HAP-1 (cell line): ENCODE measurements around the gene SDK1.
"Not testable (repeated sequence)": the region's sequence is repeated elsewhere in the genome, so short reads cannot be mapped to it uniquely, and the experiment has no call there.

Source experiments
- DNase-seq, 2 experiments: peaks; one replicate each; pipeline ENCODE4 v3.0.0-alpha.2; 2016 to 2020; ENCODE audit warnings: low spot score in 2 of 2
- H3K27me3 ChIP-seq: fragments of 250-450 bp; sonication (Bioruptor Pico); 2 replicates; pipeline ENCODE4 v1.5.1; 2020; ENCODE audit warnings: low read depth, mild to moderate bottlenecking, moderate library complexity
- H3K36me3 ChIP-seq: fragments of 250-450 bp; sonication (Bioruptor Pico); replicated peaks from 2 replicates; pipeline ENCODE4 v1.5.1; 2020; ENCODE audit warnings: mild to moderate bottlenecking
- H3K4me1 ChIP-seq: fragments of 250-450 bp; sonication (Bioruptor Pico); 2 replicates; pipeline ENCODE4 v1.5.1; 2020; ENCODE audit warnings: mild to moderate bottlenecking
- H3K4me3 ChIP-seq: fragments of 250-450 bp; sonication (Bioruptor Pico); 2 replicates; pipeline ENCODE4 v1.5.1; 2020; ENCODE audit warnings: mild to moderate bottlenecking, moderate library complexity
- H3K9me3 ChIP-seq: fragments of 250-450 bp; sonication (Bioruptor Pico); 2 replicates; pipeline ENCODE4 v1.5.1; 2020; ENCODE audit warnings: mild to moderate bottlenecking, moderate library complexity
- in situ Hi-C: fragments of 300-500 bp; cut with MboI; formaldehyde crosslinking; loops from 3 replicates; pipeline ENCODE4 v1.14.3; 2020; ENCODE audit warnings: low sequenced_read_pairs, inconsistent platforms, mixed read lengths

SDK1 gene

GRCh38 chr7:4093483-4093882, 792.4 kb downstream of the SDK1 start:
- Histone ChIP-seq H3K36me3 (no peaks in the 10 kb centered on the region), H3K27me3 (no peaks in the 10 kb centered on the region), H3K4me3 (no peak overlapping the region), H3K9me3 (no peaks in the 10 kb centered on the region; the same call in 1 of the 2 replicates), H3K4me1 (no peaks in the 10 kb centered on the region)
- DNase-seq, result no peak
- in situ Hi-C loops, result no loop called here

GRCh38 chr7:4094158-4094557, 793.1 kb downstream of the SDK1 start:
- H3K4me3 ChIP-seq, H3K27me3 ChIP-seq, H3K9me3 ChIP-seq, in situ Hi-C loops, H3K36me3 ChIP-seq, DNase-seq, H3K4me1 ChIP-seq: not testable (repeated sequence)

DNA sequence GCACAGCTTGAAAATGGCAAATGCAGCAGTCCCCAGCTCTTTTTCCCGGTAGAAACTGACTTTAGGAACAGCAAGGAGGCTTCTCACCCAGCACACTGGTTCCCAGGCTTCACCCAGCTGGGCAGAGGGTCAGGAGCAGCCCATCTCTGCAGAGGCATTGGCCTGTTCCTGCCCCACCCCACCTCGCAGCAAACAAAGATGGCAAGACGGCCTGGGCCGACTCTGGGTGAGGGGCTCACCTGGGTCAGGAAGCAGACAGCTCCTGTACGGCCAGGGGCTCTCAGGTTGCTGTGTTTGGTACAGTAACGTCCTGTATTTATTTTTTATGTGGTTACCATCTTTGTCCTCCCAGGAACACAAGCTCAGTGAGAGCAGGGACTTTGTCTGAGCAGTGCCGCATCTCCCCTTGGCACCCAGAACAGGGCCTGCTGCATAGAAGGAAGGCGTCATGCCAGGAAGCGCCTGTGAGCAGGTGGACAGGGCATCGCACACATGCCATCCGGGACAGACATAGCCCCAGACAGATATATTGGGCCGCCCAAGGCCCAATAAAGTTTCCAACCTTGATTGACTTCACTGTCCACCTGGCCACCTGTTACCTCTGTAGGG, 796.1 kb downstream of the SDK1 start:
- no peak for DNase-seq
- Histone ChIP-seq H3K27me3 (no peaks in the 10 kb centered on the region), H3K36me3 (no peaks in the 10 kb centered on the region), H3K9me3 (no peaks in the 10 kb centered on the region; the same call in 1 of the 2 replicates), H3K4me3 (no peak overlapping the region), H3K4me1 (no peaks in the 10 kb centered on the region)
- in situ Hi-C loops, result no loop called here

GRCh38 chr7:4098169-4098568, 797.1 kb downstream of the SDK1 start:
- Histone ChIP-seq H3K9me3 (no peaks in the 10 kb centered on the region; the same call in 1 of the 2 replicates), H3K27me3 (no peaks in the 10 kb centered on the region), H3K4me3 (no peak overlapping the region), H3K4me1 (no peaks in the 10 kb centered on the region), H3K36me3 (no peaks in the 10 kb centered on the region)
- in situ Hi-C loops, result no loop called here
- no peak for DNase-seq

GRCh38 chr7:4099651-4100050, 798.6 kb downstream of the SDK1 start:
- no peaks in the 10 kb centered on the region; the same call in 1 of the 2 replicates for H3K9me3 ChIP-seq
- no peaks in the 10 kb centered on the region for H3K4me1 ChIP-seq
- no peak for DNase-seq
- in situ Hi-C loops, result no loop called here
- H3K27me3 ChIP-seq, result no peaks in the 10 kb centered on the region
- no peak overlapping the region for H3K4me3 ChIP-seq
- H3K36me3 ChIP-seq, result no peaks in the 10 kb centered on the region

DNA sequence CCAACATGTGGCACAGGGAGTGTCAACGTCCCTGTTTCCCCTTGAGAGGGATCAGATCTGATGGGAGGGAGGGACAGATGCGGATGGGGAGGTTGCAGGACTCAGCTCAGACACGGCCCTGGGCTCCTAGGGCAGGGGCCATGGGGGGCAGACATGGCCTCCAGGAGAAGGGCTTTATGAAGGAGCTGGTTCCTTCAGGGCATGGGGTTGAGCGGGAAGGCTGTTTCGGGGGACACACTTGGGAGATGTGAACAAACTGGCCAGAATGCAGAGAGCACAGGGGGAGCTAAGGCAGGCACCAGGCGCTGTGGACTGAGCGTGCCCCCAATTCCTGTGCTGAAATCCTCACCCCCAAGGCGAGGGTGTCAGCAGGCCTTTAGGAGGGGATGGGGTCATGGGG, 799.1 kb downstream of the SDK1 start:
- no peaks in the 10 kb centered on the region for H3K4me1 ChIP-seq
- in situ Hi-C loops, result no loop called here
- H3K27me3 ChIP-seq, result no peaks in the 10 kb centered on the region
- H3K36me3 ChIP-seq, result no peaks in the 10 kb centered on the region
- DNase-seq, result no peak
- no peak overlapping the region for H3K4me3 ChIP-seq
- no peaks in the 10 kb centered on the region for H3K9me3 ChIP-seq

DNA sequence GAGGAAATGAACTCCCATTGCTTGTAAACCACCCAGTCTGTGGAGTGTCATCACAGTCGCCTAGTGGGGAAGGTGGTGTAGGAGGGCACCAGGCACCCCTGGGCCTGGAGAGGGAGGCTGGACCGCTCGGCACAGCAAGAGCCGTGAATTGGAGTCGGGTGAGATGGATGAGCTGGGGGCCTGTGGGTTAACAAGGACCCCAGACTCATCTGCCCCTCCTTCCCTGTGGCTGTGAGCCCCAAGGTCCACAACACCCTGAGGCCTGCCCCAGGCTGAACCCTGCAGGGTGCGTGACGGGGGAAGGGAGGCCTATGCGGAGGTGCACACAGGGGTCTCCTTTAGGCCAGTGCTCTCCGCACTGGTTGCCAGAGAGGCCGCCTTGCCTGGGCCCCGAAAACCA, 799.6 kb downstream of the SDK1 start:
- no peaks in the 10 kb centered on the region for H3K9me3 ChIP-seq
- H3K4me1 ChIP-seq, result no peaks in the 10 kb centered on the region
- H3K27me3 ChIP-seq, result no peaks in the 10 kb centered on the region
- H3K36me3 ChIP-seq, result no peaks in the 10 kb centered on the region
- in situ Hi-C loops, result no loop called here
- DNase-seq, result no peak
- H3K4me3 ChIP-seq, result no peak overlapping the region

DNA sequence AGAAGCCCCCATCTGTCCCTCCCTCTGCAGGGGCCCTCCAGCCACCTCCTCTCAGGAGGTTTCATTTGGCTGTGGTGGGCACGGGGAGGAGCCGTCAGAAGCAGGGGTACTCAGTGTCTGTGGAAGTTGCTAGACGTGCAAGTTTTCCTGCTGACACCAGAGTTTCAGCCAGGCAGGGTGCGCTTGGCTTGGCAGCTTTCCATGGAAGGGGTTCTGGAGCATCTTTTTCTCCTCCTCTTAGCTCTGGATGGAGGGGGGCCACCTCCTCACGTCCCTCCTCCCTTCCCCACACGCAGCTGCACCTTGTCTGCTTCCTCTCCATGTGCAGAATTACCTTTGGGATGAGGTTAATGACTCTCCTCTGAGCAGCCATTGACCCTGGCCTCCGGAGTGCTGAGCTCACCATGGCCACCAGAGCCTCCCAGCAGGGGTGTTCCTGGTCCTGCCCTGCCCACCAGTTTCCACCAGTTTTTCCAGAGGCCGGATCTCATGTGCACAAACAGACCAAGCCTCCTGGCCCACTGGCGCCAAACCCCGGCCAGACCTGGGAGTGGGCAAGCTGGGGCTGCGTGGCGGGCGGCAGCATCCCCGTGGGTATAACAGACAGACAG, 801.3 kb downstream of the SDK1 start:
- H3K27me3 ChIP-seq, result no peaks in the 10 kb centered on the region

DNA sequence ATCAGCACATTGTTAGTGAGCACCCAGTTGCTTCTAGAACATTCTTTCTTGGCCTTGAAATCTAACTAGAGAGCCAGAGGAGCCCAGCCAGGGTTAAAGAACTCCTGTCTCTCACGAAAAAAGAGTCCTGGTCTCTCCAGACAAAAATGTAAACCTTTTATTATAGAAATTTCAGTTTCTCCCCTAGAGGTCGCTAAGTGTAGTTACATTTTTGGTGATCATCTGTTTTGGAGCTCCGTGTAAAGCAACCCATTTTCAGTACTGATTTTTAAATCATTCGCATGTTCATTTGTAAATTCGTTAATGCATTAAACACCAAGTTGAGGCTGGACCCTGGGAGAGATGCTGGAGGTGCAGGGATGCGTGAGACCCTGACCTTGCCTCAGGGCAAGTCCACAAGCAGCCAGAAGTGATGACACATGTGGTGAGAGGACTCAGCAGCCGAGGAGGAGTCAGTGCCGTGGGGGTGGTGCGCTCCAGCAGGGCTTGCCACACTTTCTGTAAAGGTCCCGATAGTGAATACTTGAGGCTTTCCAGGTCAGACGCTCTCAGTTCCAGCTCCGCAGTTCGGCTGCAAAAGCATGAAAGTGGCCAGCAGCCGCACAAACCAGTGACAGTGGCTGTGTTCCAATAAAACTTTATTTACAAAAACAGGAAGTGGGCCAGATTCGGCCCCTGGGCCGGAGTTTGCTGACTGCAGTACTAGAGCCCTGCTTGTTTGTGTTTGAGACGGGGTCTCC, 802.5 kb downstream of the SDK1 start:
- no peak for DNase-seq
- Histone ChIP-seq H3K4me1 (no peaks in the 10 kb centered on the region), H3K36me3 (no peaks in the 10 kb centered on the region), H3K9me3 (no peaks in the 10 kb centered on the region), H3K4me3 (no peak overlapping the region), H3K27me3 (no peaks in the 10 kb centered on the region)
- in situ Hi-C loops, result no loop called here

More for the DNA sequence above, 801.3 kb downstream of the SDK1 start:
- no peaks in the 10 kb centered on the region for H3K9me3 ChIP-seq
- no peaks in the 10 kb centered on the region for H3K4me1 ChIP-seq
- in situ Hi-C loops, result no loop called here
- DNase-seq, result no peak
- no peaks in the 10 kb centered on the region for H3K36me3 ChIP-seq
- H3K4me3 ChIP-seq, result no peak overlapping the region

DNA sequence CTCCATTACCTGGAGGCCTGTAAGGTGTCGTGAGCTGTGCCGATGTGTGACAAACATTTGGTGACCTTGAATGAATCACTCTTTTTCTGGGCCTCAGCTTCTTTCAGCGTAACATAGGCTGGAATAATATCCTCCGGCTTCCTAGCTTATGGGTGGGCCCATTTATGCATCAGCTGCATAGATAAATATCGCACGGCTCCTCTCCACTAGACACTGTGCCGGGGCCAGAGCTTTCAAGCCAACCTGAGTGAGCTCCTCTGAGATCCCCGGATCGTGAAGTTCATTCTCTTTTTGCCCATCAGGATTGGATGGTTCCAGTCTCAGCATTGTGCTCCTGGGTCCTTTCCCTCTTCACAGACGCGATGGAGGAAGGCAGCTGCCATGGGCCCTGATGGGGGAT, 806.8 kb downstream of the SDK1 start:
- H3K4me1 ChIP-seq, result no peaks in the 10 kb centered on the region
- in situ Hi-C loops, result no loop called here
- no peaks in the 10 kb centered on the region for H3K36me3 ChIP-seq
- H3K9me3 ChIP-seq, result no peaks in the 10 kb centered on the region
- DNase-seq, result no peak
- no peak overlapping the region for H3K4me3 ChIP-seq
- no peaks in the 10 kb centered on the region for H3K27me3 ChIP-seq

DNA sequence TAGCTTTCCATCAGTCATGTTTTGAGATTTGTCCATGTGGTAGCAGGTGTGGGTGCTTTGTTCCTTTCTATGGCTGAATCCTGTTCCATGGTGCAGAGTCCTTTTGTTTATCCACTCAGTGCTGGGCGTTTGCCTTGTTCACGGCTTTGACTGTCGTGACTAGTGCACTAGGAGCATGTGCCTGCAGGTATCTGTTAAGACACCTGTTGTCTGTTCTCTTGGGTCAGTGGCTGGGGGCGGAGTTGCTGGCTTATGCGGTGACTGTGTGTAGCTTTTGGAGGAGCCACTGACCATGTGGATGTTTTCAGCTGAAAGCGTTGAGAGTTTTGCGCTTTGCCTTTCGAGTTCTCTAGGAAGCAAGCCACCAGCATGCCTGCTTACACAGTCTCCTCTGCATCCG, 807.9 kb downstream of the SDK1 start:
- in situ Hi-C loops, result no loop called here
- no peak for DNase-seq
- Histone ChIP-seq H3K4me1 (no peaks in the 10 kb centered on the region), H3K4me3 (no peak overlapping the region), H3K9me3 (no peaks in the 10 kb centered on the region), H3K27me3 (no peaks in the 10 kb centered on the region), H3K36me3 (no peaks in the 10 kb centered on the region)

- Histone ChIP-seq H3K36me3 (no peaks in the 10 kb centered on the region), H3K9me3 (no peaks in the 10 kb centered on the region), H3K4me3 (no peak overlapping the region), H3K27me3 (no peaks in the 10 kb centered on the region), H3K4me1 (no peaks in the 10 kb centered on the region)
- no peak for DNase-seq
- in situ Hi-C loops, result no loop called here
Measured at GRCh38 chr7:4109481-4110110, 808.5 kb downstream of the SDK1 start.

GRCh38 chr7:4110438-4110837, 809.4 kb downstream of the SDK1 start:
- no peaks in the 10 kb centered on the region for H3K9me3 ChIP-seq
- no peak overlapping the region for H3K4me3 ChIP-seq
- no peaks in the 10 kb centered on the region for H3K27me3 ChIP-seq
- in situ Hi-C loops, result no loop called here
- H3K4me1 ChIP-seq, result no peaks in the 10 kb centered on the region
- no peaks in the 10 kb centered on the region for H3K36me3 ChIP-seq
- no peak for DNase-seq

DNA sequence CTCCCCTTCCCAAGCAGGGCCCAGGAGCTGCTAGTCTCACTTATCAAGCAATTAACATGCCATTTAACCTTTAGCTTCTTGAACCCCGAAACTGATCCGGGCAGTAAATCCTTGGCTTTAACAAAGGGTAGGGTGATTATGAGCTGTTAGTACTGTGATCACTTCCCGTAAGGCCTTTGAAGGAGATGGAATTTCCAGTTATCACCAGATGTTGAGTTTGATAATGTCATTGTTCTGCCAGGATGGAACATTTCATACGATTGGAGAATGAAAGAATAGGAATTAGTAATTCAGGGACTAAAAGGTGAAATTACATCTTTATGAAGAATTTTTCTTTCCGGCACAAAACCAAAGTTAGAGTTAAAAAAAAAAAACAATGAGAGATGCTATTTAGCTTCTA, 810.1 kb downstream of the SDK1 start:
- Histone ChIP-seq H3K27me3 (no peaks in the 10 kb centered on the region), H3K4me1 (no peaks in the 10 kb centered on the region), H3K4me3 (no peak overlapping the region), H3K9me3 (no peaks in the 10 kb centered on the region), H3K36me3 (no peaks in the 10 kb centered on the region)
- no peak for DNase-seq
- in situ Hi-C loops, result no loop called here
